Retinal pigment epithelial cell (primary cell): ENCODE data around the gene RELB.

ENCODE experiments used
- DNase-seq: peaks from one replicate; pipeline ENCODE4 v3.0.0-alpha.2; 2010; ENCODE audit warnings: low read depth
- H3K4me3 ChIP-seq: 2 replicates; pipeline ENCODE4 v1.5.1; 2011; ENCODE audit warnings: mild to moderate bottlenecking, low read length, control low read depth, moderate library complexity
- CTCF ChIP-seq: conservative IDR thresholded peaks from 2 replicates; pipeline ENCODE4 v1.5.1; 2011; ENCODE audit warnings: low read depth, low read length, control low read depth, inconsistent platforms

Gene RELB

GRCh38 chr19:45038931-45039893 lies 37.9 kb downstream of the RELB start, which contains the start of gene CLASRP:
CLASRP (plus strand) TSS chr19:45039045; CDS start chr19:45040213, 1,168 bp downstream.
- DNase-seq = no peak
- H3K4me3 ChIP-seq = peak within 1 kb of the TSS; percentile 91
- TF ChIP-seq CTCF = no peak

GRCh38 chr19:45040059-45040771 lies 39.0 kb downstream of the RELB start:
- DNase-seq = no peak
- TF ChIP-seq CTCF = no peak
- peak overlapping the region; percentile 91 for H3K4me3 ChIP-seq

DNA sequence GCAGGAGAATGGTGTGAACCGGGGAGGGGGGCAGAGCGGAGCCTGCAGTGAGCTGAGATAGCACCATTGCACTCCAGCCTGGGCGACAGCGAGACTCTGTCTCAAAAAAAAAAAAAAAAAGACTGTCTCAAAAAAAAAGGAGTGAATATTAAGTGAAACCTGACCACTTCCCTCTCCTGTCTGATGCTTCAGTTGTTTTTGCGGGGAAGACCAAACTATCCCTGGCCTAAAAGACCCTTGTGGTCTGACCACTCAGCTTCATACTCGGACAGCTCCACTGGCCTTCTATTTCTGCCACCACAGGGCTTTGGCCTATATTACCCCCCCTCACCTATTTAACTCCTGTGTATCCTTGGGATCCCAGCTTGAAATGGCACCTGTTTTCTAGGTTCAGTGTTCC lies 39.9 kb downstream of the RELB start:
- no peak for TF ChIP-seq CTCF
- no peak for DNase-seq
- H3K4me3 ChIP-seq = no peak overlapping the region

- no peak for DNase-seq
These were observed 44.5 kb downstream of the RELB start for GRCh38 chr19:45045671-45046353.

DNA sequence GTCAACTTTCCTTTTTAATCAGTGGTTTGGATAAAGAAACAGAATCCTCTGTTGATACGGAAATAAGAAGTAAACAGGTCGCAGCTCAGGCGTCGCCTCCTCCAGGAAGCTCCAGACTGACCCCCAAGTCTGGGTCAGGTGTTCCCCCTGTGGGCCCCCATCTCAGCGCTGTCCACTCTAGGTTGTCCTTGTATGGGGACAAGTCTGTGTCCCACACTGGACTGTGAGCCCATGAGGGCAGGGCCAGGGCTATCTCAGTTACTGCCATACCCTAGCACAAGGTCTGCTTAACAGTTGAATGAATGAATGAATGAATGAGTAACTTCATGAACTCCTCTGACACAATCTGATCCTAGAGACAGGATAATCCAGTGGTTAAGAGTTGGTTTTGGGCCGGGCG lies 45.1 kb downstream of the RELB start:
- DNase-seq = no peak
- no peak for TF ChIP-seq CTCF
- H3K4me3 ChIP-seq = no peak overlapping the region

More at GRCh38 chr19:45045671-45046353, 44.5 kb downstream of the RELB start:
- TF ChIP-seq CTCF = no peak
- no peak overlapping the region for H3K4me3 ChIP-seq

DNA sequence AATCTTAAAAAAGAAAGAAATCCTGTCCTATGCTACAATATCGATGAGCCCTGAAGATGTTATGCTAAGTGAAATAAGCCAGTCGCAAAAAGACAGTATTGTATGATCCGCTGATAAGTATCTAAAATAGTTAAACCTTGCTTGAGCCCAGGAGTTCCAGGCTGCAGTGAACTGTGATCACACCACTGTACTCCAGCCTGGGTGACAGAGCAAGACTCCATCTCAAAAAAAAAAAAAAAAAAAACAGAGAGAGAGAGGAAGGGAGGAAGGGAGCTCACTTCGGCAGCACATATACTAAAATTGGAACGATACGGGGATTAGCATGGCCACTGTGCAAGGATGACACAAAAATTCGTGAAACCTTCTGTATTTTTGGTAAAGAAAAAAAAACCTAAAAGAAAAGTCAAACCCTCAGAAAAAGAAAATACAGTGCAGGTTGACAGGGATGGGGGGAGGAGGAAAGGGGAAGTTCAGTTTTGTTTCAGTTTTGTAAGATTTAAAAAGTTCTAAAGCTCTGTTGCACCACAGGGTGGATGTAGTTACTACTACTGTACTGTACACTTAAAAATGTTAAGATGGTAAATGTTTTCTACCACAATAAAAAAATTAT lies 46.0 kb downstream of the RELB start:
- TF ChIP-seq CTCF = no peak
- no peak for DNase-seq
- H3K4me3 ChIP-seq = no peak overlapping the region
